GM19397 (cell line): ENCODE results near the gene AK1.

Experiments used
- ATAC-seq: cut with Tn5 transposase; IDR thresholded peaks from one replicate; pipeline ENCODE4 v1.9.1; 2021; ENCODE audit warnings: mild to moderate bottlenecking, moderate library complexity; ENCODE audit not compliant: unreplicated experiment

AK1 gene

GRCh38 chr9:127877566-127877998, at the start of gene AK1:
Gene AK1, minus strand, starts transcription at chr9:127877675. Its CDS starts 3,058 bp downstream, at chr9:127874617.
- no peak for ATAC-seq

DNA sequence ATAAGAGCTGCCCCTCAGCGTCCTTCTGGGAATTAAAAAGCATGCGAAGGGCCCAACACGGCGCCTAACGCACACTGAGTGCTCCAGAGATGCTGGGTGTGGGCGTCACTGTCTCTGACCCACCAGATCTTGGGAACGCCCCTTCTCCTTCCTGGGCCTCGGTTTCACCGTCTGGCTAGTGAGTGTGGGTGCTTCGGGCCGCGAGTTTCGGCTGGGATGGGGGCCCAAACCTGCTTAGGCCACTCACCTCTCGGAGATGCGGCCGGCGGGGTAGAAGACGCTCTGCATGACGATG, 49.4 kb upstream of the AK1 start:
- no peak for ATAC-seq

- no peak for ATAC-seq
These were observed 48.8 kb upstream of the AK1 start for GRCh38 chr9:127925959-127926905.

- ATAC-seq: no peak
These were observed 47.4 kb upstream of the AK1 start for GRCh38 chr9:127924736-127925444.

- no peak for ATAC-seq
These were observed 46.3 kb upstream of the AK1 start for GRCh38 chr9:127923771-127924170.

- no peak for ATAC-seq
These were observed 45.6 kb upstream of the AK1 start for GRCh38 chr9:127923046-127923445.

DNA sequence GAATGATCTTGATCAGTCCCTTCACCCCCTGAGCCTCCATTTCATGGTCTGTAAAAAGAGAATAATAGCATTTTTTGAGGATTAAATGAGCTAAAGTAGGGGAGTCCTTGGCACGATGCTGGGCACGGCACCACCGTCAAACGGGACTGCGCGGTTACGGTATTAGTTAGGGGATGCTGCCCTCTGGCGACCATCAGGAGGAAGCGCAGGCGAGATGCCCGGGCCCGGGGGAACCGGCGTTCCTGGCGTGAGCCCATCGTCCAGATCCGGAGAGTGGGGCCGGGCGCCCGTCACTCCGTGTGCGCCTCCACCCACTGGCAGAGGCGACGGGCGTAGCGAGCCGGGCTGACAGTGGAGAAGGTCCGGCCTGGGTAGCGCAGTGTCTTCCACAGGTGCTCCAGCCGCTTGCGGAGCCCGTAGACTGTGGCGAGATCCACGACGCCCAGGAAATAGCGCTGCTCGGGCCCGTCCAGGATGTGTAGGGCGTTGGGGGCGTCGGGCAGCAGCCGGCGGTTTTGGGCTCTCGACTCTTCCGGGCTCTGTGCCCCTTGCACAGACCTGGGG, 44.2 kb upstream of the AK1 start:
- no peak for ATAC-seq

DNA sequence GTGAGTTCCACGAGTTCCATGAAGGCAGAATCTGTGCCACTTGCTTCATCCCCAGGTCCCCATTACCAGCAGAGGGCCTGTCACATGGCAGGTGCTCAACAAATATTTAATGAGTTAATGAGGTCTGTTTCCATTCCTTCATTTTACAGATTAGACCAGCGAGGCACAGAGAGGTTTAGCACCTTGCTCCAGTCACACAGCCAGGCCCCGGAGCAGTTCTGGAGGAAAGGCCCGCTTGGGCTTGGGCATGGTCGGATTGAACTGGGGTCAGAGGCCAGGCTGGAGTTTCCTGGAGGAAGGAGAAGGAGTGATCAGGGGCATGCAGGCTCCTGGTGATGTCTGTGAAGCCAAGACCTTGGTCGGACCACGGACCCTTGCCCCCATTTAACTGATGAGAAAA, 43.3 kb upstream of the AK1 start:
- ATAC-seq: no peak

- ATAC-seq: no peak
These were observed 41.9 kb upstream of the AK1 start for GRCh38 chr9:127919253-127919815.

GRCh38 chr9:127918183-127919107, 41.0 kb upstream of the AK1 start:
- no peak for ATAC-seq

- no peak for ATAC-seq
These were observed 40.1 kb upstream of the AK1 start for GRCh38 chr9:127917603-127918002.

DNA sequence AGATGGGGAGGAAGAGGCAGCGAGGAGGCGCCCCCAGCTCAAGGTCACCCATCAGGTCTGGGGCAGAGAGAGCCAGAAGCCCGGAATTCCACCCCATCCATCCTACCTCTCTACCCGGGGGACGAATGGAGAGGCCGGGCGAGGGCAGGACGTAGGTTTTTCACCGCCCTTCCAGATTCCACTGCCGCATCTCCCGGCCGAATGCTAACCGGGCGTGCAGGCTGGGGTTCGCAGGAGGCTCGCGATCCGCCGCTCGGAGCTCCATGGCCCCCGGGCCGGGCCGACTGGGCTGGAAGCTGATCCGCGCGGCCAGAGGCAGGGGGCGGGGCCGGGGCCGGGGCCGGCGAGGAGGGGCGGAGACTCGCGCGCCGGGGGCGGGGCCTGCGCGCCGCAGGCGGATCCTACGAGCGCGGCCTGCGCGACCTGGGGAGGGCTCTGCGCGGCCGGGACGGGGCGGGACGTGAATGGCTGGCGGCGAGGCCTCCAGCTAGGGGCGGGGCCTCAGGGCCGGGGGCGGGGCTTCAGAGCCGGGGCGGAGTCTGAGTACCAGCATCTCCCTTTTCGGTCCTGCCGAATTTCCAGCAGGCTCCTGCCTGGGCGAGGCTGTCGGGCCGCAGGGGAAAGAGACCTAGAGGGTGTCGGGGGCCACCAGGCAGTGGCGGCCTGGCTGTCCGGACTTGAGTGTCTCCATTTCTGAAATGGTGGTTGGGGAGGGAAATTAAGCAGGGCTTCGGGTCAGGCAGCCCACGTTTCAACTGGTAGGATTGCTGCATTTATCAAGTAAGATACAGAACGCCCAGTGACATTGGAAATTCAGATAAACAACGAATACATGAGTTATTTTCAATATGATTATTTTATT, 39.5 kb upstream of the AK1 start, which contains the start of gene ST6GALNAC4:
ST6GALNAC4 (minus strand) TSS at position 322 of the 862 bp plus-strand sequence. CDS start 622 bp downstream, outside the sequence.
- ATAC-seq: peak; percentile 76

- ATAC-seq: no peak
These were observed 38.6 kb upstream of the AK1 start for GRCh38 chr9:127915801-127916719.

DNA sequence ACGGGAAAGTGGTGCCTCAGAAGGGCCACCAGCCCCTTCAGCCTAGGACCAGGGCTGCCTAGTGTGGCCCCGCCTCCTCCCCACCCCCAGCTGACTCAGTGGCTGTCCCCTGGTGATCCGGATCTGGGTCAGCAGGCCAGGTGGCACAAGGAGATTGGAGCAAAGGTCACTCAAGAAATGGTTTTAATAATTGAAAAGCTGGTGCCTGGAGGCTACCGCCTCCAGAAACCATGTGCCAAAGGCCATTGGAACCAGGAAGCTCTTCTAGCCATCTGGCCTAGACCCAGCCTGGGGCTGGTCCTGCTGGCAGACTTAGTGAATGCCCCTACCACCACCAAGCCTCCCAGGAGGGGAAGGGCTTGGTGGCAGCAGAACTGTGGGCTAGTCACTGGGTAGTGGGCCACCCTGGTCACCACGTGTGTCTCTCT, 37.9 kb upstream of the AK1 start:
- no peak for ATAC-seq

GRCh38 chr9:127913682-127914081, 36.2 kb upstream of the AK1 start:
- ATAC-seq: no peak

DNA sequence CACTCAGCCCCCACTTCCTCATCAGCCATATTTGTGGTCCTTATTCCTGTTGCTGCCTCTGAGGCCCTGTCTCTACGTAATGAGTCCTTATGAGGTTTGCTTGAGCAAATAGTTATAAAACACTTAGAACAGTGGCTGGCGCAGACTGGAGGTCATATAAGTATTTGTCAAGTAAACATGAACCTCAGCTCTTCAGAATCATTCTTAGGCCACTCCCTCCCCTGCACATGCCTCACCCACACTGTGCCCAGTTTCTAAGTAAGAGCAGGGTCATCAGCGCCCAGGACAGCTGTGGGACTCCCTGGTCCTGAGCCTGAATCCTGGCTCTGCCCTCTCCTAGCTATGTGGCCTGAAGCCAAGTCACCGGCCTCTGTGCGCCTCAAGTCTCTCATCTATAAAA, 35.4 kb upstream of the AK1 start:
- ATAC-seq: no peak

GRCh38 chr9:127912296-127912695, 34.8 kb upstream of the AK1 start:
- no peak for ATAC-seq

GRCh38 chr9:127910613-127911205, 33.2 kb upstream of the AK1 start:
- ATAC-seq: no peak
